Endothelial cell of umbilical vein (primary cell): ENCODE data around the gene FBXW4.

Experiments
- CTCF ChIP-seq, 2 donors: IDR thresholded peaks; 1 replicate in 1 of 2; 2 replicates in 1 of 2; pipeline ENCODE4 v1.5.1; 2011; ENCODE audit warnings: low read length in 2 of 2, mild to moderate bottlenecking in 2 of 2, moderate library complexity in 2 of 2, control low read depth in 1 of 2, inconsistent platforms in 1 of 2, low read depth in 1 of 2; ENCODE audit not compliant: insufficient read depth in 1 of 2; ENCODE audit errors: extremely low read depth in 1 of 2
- EZH2 ChIP-seq: IDR thresholded peaks from 2 replicates; pipeline ENCODE4 v1.6.1; 2012; ENCODE audit warnings: borderline replicate concordance, low read depth, mild to moderate bottlenecking, moderate library complexity, low read length, inconsistent platforms; ENCODE audit not compliant: severe bottlenecking
- MAX ChIP-seq: IDR thresholded peaks from 2 replicates; pipeline ENCODE4 v1.6.1; 2011; ENCODE audit not compliant: insufficient read depth, insufficient read length
- POLR2A ChIP-seq: IDR thresholded peaks from 2 replicates; pipeline ENCODE4 v1.6.1; 2012; ENCODE audit warnings: low read depth, mild to moderate bottlenecking, control low read depth, low read length
- POLR2AphosphoS5 ChIP-seq: IDR thresholded peaks from 2 replicates; pipeline ENCODE4 v1.6.1; 2012; ENCODE audit warnings: low read depth, mild to moderate bottlenecking, control low read depth, low read length, moderate library complexity; ENCODE audit not compliant: insufficient read depth

- TF ChIP-seq CTCF (IDR thresholded peaks at IDR 0.05; ENCODE audit: extremely low read depth in 1 of 2, insufficient read depth in 1 of 2, low read depth in 1 of 2, low read length in 2 of 2) (no peak), MAX (no peak), EZH2 (no peak), POLR2AphosphoS5 (no peak), POLR2A (no peak)
Observed at GRCh38 chr10:101612086-101612485, 82.9 kb downstream of the FBXW4 start.
